ENCODE measurements around the gene PARL.

PARL gene

DNA sequence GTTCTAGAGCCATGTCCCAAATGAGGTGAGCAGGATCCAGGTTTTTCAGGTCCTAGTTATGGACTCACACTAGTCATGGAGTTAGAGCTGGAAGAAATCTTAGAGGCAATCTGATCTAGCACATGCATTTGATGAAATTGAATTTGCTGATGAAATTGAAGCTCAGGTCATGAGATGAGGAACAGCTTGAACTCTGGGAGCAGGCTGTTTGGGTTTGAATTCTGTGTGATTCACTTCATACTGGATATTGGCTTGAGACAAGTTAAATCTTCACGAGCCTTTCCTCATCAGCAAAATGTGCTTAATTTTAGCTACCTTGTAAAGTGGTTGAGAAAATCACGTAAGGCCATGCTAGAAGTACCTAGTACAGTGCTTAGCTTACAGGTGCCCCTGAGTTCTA lies 33.5 kb upstream of the PARL start:
- Histone ChIP-seq H3K9ac (no peak overlapping the region), H3K4me3 (no peak overlapping the region), H3K4me1 (no peaks in the 10 kb centered on the region), H3K9me3 (no peaks in the 10 kb centered on the region), H3K27ac (no peak overlapping the region), H3K36me3 (peaks cover 31% of the 10 kb centered on the region), H3K4me2 (no peak overlapping the region), H4K20me1 (no peaks in the 10 kb centered on the region), H3K27me3 (no peaks in the 10 kb centered on the region)
- TF ChIP-seq Cebpa-rat (IDR thresholded peaks at IDR 0.05), result no peak

DNA sequence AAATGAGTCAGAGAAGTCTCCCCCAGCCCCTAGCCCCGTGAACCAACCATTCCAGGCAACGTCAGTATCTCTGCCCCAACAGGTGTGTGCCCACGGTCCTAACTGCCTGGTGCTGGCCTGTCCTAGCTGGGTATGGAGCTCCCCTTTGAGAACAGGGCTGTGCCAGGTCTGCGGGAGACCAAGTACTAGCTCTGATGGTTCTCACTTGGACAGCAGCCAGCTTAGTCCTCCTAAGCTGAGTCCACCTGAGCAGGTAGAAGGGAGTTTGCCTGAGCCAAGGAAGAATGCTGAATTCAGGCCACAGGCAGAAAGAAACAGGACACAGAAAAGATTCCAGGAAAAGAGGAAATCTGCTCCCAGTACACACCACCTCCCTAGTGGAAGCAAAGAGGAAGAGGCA lies 33.1 kb upstream of the PARL start:
- no peak overlapping the region for H3K9ac ChIP-seq
- no peaks in the 10 kb centered on the region for H3K27me3 ChIP-seq
- no peak overlapping the region for H3K27ac ChIP-seq
- no peak for TF ChIP-seq Cebpa-rat (IDR thresholded peaks at IDR 0.05)
- H4K20me1 ChIP-seq, result no peaks in the 10 kb centered on the region
- no peak overlapping the region for H3K4me2 ChIP-seq
- no peaks in the 10 kb centered on the region for H3K9me3 ChIP-seq
- peaks cover 27% of the 10 kb centered on the region for H3K36me3 ChIP-seq
- H3K4me1 ChIP-seq, result no peaks in the 10 kb centered on the region
- H3K4me3 ChIP-seq, result no peak overlapping the region

DNA sequence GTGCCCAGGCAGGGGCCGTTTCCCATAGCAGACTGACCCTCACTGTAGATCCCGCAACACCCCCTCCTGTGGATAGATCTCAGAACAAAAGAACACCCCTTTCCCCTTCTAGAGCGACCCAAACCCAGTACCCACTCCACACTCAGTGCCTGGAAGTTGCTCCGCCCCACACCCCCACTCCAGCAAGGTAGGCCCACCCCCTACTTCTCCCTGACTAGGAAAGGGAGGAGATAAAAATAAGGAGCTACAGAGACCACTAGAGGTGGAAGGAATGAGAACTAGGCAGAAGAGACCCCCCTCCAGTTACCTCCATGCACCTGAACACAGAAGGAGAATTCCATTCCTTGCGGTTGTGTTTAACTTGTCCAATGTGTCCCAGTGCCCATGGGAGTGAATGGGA lies 30.2 kb upstream of the PARL start:
- Histone ChIP-seq H3K4me3 (no peak overlapping the region), H3K36me3 (peaks cover 4% of the 10 kb centered on the region), H3K9ac (no peak overlapping the region), H3K27ac (no peak overlapping the region), H4K20me1 (no peaks in the 10 kb centered on the region), H3K4me2 (no peak overlapping the region), H3K4me1 (no peaks in the 10 kb centered on the region), H3K9me3 (no peaks in the 10 kb centered on the region), H3K27me3 (no peaks in the 10 kb centered on the region)
- TF ChIP-seq Cebpa-rat (IDR thresholded peaks at IDR 0.05), result no peak

DNA sequence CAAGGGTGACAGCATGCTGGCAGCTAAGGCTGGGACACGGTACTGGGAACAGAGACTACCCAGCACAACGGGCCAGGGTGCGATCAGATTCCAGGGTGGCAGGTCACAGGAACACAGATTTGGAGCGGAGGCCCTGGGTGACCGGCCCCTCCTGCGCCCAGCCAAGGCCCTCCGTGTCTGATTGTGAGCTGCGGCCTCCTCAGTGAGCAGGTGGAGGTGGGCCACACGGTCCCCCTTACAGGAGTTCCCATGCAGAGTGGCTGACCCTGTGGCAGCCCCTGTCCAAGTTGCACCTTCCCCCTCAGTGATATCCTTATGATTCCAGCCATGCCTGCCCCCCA lies 28.9 kb upstream of the PARL start:
- H3K36me3 ChIP-seq, result no peaks in the 10 kb centered on the region
- no peak overlapping the region for H3K4me2 ChIP-seq
- H3K27ac ChIP-seq, result no peak overlapping the region

DNA sequence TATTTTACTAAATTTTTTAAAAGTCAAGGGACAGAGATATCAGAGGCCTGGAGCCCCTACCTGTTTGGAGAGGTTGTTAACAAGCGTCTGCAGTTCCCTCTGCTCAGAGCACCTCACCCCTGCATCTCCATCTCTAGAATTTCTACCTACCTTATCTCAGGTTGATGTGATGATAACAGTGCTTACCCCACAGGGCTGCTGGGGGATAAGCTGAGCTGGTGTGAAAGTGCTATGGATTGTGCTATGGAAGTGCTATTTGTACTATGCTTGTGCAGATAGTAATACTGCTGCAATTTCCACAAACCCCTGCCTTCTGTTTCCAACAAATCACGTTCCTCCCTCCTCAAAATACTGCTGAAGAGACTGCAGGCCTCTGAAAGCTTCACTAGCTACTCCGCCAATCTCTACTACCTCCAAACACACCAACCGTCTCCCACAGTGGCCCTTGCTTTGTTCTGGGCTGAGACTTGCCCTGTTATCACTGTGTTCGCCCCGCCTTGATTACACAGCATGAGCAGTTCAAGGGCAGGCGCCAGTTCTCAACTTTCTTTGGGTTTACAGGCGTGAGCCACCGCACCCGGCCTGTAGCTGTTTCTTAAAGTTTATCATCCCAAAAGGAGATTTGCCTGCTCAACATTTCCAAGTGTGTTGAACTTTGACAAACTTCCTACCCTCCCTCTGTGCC lies 28.4 kb upstream of the PARL start:
- Histone ChIP-seq H3K27me3 (no peaks in the 10 kb centered on the region), H4K20me1 (no peaks in the 10 kb centered on the region), H3K4me1 (no peaks in the 10 kb centered on the region), H3K27ac (no peak overlapping the region), H3K36me3 (no peaks in the 10 kb centered on the region), H3K9ac (no peak overlapping the region), H3K9me3 (no peaks in the 10 kb centered on the region), H3K4me3 (no peak overlapping the region), H3K4me2 (no peak overlapping the region)
- no peak for TF ChIP-seq Cebpa-rat (IDR thresholded peaks at IDR 0.05)

More for the DNA sequence above, 28.9 kb upstream of the PARL start:
- H3K4me1 ChIP-seq, result no peaks in the 10 kb centered on the region
- H3K4me3 ChIP-seq, result no peak overlapping the region
- no peaks in the 10 kb centered on the region for H4K20me1 ChIP-seq
- no peaks in the 10 kb centered on the region for H3K27me3 ChIP-seq
- H3K9ac ChIP-seq, result no peak overlapping the region
- TF ChIP-seq Cebpa-rat (IDR thresholded peaks at IDR 0.05), result no peak
- H3K9me3 ChIP-seq, result no peaks in the 10 kb centered on the region

DNA sequence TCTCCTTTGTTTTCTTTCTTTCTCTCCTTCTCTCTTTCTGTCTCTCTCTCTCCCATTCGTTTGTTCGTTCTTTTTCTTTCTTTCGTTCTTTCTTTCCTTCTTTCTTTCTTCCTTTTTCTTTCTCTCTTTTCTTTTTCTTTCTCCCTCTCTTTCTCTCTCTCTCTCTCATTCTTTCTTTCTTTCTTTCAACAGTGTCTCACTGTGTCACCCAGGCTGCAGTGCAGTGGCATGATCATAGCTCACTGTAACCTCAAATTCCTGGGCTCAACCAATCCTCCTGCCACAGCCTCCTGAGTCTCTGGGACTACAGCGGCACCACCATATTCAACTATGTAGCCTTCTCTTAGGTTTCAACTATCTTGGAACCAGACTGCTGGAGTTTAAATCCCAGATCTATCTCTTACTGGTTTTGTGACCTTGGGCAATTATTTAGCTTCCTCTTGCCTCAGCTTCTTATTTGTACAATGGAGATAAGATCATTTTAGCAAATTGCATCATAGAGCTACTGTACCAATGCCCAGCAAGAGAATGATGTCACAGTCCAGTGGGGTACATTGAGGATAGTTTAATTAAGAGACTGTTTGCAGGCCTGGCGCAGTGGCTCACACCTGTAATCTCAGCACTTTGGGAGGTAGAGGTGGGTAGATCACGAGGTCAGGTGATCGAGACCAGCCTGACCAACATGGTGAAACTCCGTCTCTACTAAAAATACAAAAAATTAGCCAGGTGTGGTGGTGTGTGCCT lies 27.3 kb upstream of the PARL start:
- Histone ChIP-seq H3K4me1 (no peaks in the 10 kb centered on the region), H4K20me1 (no peaks in the 10 kb centered on the region), H3K27me3 (no peaks in the 10 kb centered on the region), H3K4me3 (no peak overlapping the region), H3K9me3 (no peaks in the 10 kb centered on the region), H3K36me3 (no peaks in the 10 kb centered on the region), H3K9ac (no peak overlapping the region), H3K27ac (no peak overlapping the region), H3K4me2 (no peak overlapping the region)
- no peak for TF ChIP-seq Cebpa-rat (IDR thresholded peaks at IDR 0.05)

DNA sequence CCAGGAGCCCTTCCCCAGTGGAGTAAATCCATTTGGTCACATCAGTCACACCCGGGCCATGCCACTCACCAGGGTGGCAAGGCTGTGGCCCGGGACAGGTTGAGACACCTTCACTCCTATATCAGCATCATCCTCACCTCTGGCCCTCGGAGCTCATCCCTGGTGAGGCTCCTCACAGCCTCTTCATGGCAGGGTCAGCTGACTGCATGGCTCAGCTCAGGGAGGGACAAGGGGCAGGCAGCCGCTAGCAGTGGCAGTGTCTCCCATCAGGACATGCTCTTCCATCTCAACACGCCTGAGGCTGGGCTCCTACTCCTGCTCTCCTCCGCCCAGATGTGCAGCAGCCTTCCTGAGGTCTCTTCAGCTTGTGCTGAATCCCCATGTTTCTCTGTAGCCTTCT lies 26.4 kb upstream of the PARL start:
- Histone ChIP-seq H3K9ac (no peak overlapping the region), H3K27me3 (no peaks in the 10 kb centered on the region), H3K4me1 (no peaks in the 10 kb centered on the region), H3K4me3 (no peak overlapping the region), H4K20me1 (no peaks in the 10 kb centered on the region), H3K9me3 (no peaks in the 10 kb centered on the region), H3K4me2 (no peak overlapping the region), H3K27ac (no peak overlapping the region), H3K36me3 (no peaks in the 10 kb centered on the region)
- no peak for TF ChIP-seq Cebpa-rat (IDR thresholded peaks at IDR 0.05)

DNA sequence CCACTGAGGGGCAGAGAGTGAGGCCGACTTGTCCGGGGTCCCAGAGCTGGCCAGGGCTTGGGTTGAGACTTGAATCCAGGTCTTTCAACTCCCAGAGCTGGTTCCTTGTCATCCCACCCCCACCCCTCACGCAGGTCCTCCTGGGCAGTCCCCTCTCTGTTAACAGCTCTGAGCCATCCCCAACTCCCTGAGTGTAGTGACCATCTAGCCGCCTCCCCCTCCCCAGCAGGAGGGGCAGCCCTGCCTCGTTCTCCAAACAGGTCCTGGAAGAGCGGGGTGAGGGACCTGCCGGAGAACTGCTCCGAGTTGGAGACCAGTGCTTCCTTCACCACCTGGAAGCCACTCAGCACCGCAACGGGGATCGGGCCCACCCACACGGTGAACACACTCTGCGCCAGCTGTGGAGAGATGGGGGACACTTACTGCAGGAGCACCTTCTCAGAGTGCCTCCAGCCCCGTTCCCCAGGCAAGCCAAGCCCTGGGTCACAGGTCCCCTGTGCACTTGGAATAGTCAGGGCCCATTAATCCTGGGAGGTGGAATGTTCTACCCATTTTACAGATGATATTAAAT lies 24.4 kb upstream of the PARL start:
- Histone ChIP-seq H3K4me2 (no peak overlapping the region), H3K4me1 (no peaks in the 10 kb centered on the region), H3K27ac (no peak overlapping the region), H3K36me3 (no peaks in the 10 kb centered on the region), H3K27me3 (no peaks in the 10 kb centered on the region), H4K20me1 (no peaks in the 10 kb centered on the region), H3K9ac (no peak overlapping the region), H3K9me3 (no peaks in the 10 kb centered on the region), H3K4me3 (no peak overlapping the region)
- no peak for TF ChIP-seq Cebpa-rat (IDR thresholded peaks at IDR 0.05)

DNA sequence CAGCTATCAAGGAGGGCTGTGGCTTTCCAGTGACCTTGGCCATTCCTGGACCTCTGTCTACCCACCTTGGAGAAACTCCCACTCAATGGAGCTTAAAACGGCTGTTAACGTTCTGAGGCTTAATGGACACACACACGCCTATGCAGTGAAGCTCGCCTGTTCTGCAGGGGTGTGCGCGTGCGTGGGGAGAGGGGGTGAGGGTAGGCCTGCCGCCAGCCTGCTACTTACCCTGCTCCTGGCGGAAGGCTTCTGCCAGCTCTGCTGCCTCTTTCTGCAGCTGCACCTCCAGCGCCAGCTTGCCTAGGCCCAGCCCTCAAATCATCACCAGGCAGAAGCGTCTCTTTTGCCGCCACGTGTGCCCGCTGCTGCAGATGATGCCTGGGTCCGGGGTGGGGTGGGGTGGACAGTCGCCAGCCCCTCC lies 23.2 kb upstream of the PARL start:
- H3K4me3 ChIP-seq, result no peak overlapping the region
- no peaks in the 10 kb centered on the region for H3K27me3 ChIP-seq
- no peaks in the 10 kb centered on the region for H3K36me3 ChIP-seq
- no peak overlapping the region for H3K27ac ChIP-seq
- no peak overlapping the region for H3K4me2 ChIP-seq
- H3K9me3 ChIP-seq, result no peaks in the 10 kb centered on the region
- H4K20me1 ChIP-seq, result no peaks in the 10 kb centered on the region
- H3K4me1 ChIP-seq, result no peaks in the 10 kb centered on the region
- no peak for TF ChIP-seq Cebpa-rat (IDR thresholded peaks at IDR 0.05)
- no peak overlapping the region for H3K9ac ChIP-seq

DNA sequence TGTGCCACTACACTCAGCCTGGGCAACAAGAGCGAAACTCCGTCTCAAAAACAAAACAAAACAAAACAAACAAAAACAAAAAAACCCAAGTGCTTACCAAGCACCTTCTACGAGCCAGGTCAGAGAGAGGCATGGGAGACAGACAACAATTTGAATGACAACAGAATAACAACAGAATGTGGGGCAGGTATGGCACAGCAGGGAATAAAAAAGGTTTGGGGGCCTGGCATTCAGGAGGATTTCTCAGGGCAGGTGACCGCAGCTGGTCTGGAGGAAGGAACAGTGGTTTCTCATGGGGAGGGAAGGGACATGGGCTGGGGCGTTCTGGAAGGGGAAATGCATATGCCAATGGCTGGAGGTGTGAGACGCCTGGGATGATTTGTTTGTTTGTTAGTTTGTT lies 22.5 kb upstream of the PARL start:
- no peak for TF ChIP-seq Cebpa-rat (IDR thresholded peaks at IDR 0.05)
- H3K9me3 ChIP-seq, result no peaks in the 10 kb centered on the region
- no peaks in the 10 kb centered on the region for H3K36me3 ChIP-seq
- no peak overlapping the region for H3K27ac ChIP-seq
- H3K4me1 ChIP-seq, result no peaks in the 10 kb centered on the region
- no peak overlapping the region for H3K4me3 ChIP-seq
- no peaks in the 10 kb centered on the region for H4K20me1 ChIP-seq
- no peaks in the 10 kb centered on the region for H3K27me3 ChIP-seq
- H3K9ac ChIP-seq, result no peak overlapping the region
- H3K4me2 ChIP-seq, result no peak overlapping the region
